HG03039 (cell line): ENCODE measurements around the gene SNRK.

Experiments
- ATAC-seq: cut with Tn5 transposase; IDR thresholded peaks from one replicate; pipeline ENCODE4 v1.9.1; 2021; ENCODE audit warnings: mild to moderate bottlenecking, moderate library complexity; ENCODE audit not compliant: unreplicated experiment

SNRK gene

DNA sequence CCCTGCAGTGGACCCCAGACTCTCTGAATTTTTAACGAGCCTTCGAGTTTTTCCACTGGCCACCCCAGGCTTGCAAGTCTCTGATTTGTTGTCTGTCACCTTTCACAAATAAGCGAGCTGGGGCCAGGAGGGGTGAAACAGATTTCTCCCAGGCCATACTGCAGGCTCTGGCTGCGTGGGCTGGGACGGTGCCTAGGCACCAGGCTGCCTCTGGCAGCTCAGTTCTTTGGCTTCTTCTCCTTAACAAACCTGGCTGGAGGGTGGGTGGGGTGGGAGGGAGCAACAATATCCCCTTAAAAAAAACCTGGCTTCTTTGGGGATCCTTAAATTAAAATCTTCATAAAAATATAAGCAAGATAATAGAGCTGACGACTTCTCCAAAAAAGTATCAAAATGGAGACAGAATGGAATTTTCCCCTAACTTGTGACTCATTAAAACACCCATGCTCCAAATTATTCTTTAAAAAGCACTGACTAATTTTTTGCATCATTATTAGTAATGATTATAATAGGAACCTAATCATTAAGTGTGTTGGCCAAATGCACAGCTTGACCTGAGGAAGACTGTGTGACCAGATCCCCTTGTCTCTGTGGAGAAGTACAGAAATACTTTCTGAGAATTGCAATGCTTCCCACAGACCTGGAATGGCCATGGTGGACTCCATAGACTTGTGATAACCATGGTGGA is 84.1 kb downstream of the SNRK start:
- no peak for ATAC-seq

DNA sequence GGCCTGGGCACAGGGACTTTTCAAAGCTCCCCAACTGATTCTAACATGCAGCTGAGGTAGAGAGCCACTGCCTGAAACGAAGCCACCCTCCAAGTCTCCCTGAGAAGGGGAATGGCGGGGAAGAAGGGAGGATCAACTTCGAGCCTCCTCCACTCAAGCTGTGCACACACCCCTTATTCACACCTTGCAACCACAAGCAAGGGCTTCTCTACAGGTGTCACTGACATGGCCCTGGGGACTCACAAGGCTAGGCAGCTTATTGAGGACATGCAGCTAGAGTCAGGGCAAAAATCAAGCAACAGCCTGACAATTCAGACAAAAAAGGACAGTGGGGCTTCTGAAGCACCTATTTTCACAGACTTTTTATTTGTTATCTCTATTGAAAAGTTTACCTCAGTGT is 85.2 kb downstream of the SNRK start:
- no peak for ATAC-seq

DNA sequence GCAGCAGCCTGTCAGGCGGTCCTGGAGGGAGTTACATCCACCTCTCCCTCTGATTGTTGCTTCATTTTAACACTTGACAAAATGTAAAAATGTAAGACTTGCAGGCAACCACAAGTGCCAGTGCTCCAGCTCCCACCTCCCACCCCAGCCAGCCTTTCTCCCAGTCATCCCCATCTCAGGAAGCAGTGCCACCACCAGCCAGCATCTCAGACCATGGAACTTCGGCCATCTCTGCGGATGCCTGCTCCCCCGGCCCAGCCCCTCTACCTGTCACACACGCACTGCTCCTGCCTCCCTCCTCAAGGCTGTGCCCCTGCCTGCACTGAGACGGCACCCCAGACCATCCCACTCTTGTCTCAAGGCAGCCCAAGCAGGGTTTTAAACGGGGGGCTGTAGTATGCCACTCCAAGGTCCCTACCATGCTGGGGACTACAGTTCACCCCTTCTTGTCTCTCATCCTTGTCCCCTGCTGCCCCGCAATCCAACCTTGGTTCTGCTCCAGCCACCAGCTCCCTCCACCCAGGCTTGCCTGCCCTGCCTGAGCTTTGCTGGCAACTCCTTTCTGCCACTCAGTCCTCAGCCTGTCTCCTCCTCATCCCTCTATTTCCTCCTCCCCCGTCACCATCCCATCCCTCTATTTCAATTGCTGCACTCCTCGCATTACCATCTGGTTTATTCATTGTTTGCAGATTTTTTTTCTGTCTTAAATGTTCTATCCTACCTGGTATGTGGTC is 85.8 kb downstream of the SNRK start:
- no peak for ATAC-seq

DNA sequence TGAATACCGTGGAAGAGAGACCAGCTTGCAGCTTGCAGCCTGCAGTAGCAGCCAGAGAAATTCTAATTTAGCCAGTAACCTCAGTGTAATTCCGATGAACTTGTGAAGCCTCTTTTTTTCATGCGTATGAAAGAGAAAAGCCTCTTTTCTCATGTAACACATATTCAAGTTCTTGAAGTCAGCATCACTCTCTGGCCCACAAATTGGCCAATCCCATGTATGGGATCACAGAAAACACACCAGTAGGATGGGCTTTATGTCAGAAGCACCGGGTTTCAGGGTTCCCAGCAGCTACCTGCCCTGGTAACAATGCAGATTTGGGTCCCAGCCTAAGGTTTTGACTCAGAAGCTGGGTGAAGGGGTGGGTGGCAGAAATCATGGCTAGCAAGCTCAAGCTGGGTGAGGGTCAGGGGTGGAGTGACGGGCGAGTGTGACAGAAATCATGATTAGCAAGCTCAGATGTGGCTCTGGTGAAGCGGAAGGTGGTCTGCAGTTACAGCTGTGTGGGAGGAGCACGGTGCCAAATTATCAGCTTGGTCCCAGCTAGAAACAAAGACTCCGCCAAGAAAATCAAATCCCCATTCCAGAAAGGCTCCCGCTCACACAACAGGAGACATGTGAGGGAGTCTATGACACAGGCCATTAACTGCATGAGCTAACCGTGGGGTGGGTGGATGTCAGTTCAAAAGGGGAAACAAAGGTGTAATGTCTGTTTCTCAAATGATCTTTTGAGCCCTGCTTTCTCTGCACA is 86.6 kb downstream of the SNRK start:
- no peak for ATAC-seq

DNA sequence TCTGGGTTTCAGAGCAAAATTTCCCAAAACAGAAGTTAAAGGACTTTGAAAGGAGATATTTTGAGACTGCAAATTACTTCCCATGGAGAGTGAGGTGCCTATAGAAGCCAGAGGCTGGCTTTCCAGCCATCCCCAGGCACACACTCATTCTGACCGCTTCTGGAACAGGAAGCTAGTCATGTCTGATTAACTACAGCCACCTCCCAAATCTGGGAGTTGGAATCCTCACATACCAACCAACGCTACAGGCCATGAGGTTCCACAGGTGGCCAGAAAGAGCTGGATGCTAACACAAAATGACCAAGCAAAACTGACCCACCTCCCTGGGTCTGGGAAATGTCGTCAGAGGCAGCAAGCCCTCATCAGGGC is 87.2 kb downstream of the SNRK start:
- no peak for ATAC-seq

DNA sequence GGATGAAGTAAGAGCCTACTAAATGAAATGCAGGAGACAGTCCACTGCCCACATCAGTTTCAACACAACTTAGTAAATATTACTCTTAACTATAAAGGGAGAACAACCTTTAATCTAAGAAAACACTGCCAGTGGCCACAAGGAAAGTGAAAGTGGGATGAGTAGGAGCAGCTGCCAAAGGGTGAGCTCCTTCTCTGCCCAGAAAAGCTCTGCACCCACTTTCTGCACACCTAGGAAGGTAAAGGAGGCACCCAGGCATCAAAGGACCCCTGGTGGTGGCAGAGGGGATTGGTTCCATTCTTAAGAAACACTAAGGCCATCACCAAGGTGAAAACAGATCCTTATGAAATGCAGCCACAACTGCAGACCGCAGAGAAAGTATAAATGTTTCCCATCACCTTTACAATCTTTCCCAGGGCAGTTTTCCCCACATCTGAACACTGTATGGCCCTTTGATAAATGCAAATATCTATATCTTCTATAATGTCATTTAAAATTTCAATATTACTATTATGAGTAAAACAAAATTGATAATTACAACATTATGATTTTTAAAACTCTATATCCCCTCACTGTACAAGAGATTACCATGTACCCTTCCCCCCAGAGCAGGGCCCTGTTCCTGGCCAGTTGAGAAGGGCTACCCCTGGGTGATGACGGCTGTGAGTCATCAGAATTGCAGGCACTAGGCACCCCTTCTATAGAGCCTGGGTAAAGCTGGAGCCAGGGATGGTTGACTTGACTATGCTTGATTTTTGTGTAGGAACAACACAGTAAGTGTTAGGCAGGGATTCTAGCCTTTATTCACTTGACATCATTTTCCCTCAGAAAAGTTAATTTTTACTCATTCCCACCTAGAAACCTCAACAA is 92.0 kb downstream of the SNRK start:
- ATAC-seq: peak; percentile 61

DNA sequence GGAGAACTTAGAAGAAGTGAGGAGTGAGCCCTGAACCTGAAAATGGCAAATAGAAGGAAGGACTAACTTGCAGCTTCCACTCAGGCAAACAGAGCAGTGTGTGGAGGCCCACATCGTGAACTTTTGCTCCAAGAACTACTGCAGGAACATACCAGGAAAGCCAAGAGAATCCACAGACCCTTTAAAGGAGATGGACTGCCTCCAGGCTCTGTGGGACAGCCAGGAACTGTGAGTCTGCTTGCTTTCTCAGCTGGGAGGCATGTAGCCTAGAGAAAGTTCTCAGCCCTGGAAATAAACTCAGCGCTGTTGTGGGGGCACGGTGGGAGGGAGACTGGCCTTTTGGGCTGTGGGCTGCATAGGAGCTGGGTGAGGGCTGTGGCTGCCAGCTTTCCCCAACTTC is 93.0 kb downstream of the SNRK start:
- no peak for ATAC-seq

DNA sequence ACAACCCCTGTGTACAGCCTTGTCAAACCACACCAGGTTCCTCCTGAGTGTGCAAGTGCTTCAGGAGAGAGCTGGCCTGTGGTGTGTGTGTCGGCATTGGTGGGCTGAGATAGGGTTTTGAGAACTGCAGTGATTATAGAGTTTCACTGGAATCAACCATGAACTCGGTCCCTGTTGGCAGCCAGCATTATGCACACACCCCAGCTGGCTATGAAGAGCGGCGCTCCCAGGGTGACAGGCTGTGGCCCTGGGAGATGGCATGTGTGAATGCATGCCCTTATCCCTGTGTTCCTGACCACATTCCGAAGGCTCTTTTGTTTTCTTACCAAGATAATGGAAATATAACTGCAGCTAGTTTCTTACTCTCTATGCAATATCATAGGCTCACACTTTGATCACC is 101.8 kb downstream of the SNRK start:
- ATAC-seq: no peak

DNA sequence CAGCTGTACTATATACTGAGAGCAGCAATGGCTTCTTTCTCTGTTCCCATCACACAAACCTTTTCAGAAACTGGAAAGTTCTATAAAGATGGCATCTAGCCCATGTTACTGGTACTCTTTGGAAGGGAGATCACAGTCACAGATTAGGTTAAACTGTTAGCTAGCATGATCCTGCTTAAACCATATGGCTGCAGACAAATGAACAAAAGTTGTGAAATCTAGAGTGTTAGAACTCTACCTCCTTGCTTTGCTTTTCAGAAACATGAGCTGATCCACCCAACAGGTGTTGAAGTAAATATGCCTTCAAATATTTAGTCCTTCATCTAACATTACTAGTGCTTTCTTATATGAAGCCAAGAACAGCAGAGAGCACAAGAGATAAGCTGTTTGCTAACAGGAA is 102.6 kb downstream of the SNRK start:
- ATAC-seq: no peak

DNA sequence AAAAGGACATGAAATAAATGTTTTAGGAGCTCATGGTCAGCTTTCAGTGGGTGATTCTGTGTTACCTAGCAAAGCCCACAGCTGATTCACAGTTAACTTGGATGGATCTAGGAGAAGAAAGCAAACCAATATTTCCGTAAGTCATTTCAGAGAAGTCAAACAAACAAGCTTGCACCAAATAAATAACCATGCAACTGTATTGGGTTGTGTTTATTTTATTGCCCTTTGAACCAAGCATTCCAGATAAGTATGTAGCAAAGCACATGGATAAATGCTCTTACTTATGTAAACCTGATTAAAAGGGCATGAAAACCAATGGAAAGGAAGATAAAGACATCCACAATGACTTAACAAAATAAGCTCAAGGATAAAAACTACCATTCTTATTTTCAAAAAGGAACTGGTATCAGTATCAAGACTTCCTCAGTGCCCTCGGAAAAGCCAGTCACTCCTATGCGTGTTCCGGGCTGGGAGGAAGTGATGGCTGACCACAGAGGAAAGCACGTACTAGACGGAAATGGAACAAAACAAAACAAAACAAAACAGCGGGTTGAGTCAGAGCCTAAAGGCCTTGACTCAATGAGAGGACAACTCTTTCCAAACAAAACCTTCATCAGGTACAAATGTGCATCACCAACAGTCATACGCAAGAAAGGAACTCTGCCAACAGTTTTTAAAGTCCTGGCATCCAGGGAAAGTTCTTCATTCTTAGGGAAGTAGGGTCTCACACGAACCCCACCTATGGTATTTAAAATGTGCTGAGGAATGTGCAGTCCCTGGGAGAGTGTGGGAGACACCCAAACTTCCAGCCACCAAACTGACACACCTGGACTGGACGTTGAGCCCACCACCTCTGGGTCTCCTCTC is 103.3 kb downstream of the SNRK start:
- no peak for ATAC-seq

DNA sequence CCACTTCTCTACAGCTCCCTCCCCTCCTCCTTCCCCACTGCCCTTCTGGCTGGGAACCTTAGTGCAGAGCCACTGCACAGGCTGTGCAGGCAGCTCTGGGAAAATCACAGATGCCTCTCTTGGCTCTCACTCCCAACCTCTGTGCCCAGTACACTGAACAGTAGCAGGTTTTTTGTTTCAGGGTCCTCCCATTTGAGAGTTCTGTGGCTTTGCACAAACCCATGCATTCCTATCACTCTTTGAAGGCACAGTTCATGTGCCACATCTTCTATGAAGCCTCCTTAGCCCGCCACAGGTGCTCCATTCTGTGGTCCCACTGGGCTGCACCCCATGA is 103.9 kb downstream of the SNRK start:
- no peak for ATAC-seq

DNA sequence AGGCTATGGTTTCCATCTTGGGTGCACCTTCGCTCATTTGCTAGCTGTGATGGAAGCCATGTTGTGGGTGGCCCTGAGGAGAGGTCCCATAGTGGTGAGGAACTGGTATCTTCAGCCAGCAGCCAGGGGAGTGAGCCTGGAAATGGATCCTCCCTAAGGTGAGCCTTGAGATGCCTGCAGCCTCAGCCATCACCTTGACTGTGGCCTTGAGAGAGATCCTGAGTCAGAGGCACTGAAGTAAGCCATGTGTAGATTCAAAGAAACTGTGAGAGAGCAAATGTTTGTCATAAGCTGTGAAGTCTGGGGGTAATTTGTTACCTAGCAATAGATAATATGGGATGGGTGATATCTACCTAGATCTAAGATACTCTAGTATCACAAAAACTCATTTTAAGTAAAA is 105.3 kb downstream of the SNRK start:
- ATAC-seq: no peak

DNA sequence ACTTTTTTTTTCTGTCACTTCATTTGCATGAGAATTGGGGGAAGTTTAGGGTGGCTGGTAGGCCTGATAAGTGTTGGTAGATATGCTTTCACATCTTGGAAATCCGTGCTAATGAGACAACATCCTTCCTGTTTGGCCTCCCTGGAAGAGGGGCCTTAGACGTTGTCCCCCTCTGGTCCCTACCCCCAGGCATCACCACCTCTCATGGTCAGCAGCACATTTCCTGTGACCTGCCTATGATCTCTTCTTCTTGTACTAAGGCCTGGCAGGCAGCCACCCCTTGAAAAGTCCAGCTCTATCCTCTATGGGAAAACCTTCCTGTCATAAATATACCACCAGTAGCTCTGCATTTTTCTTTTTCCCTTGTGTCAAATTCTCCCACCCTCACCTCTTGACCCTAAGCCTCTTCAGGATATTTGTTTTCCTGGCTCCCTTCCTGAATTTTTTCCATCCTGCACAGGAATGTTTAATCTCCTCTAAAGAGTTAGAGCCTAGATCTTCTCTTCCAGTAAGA is 107.8 kb downstream of the SNRK start:
- no peak for ATAC-seq

DNA sequence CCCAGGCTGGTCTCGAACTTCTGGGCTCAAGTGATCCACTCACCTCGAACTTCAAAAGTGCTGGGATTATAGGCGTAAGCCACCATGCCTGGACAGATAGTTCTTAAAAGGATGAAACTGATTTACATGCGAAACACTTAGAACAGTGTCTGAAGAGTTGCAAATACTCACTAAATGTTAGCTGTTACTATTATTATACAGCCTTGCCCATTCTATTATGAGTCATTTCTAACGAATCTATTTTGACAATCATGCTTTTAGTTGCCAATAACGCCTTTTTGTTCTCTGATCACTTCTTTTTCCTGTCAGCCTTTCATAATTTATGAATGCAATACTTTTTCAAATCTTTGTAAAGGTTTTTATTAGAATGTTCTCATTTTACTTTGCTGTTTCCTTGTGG is 112.7 kb downstream of the SNRK start:
- no peak for ATAC-seq

DNA sequence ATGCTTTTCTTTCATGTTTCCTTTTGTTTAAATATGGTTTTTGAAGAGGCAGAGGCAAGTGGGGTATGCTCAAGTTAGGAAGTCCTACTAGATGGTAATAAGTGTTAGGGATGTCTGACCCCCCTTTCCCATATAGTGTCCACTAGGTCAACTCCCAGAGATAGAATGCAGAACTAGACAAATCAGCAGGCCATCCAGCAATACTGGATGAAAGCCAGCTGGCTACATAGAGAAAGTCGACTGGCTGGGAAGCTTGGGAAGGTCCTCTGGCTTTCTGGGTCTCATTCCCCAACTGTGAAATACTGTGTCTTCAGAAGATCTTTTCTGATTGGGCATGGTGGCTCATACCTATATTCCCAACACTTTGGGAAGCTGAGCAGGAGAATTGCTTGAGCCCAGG is 113.8 kb downstream of the SNRK start:
- no peak for ATAC-seq
